AG08395 (cell line): ENCODE results near the gene FABP3.

Experiments used
- DNase-seq: peaks from one replicate; pipeline ENCODE4 v3.0.0; 2012; ENCODE audit warnings: mixed read lengths, low spot score

FABP3 gene

GRCh38 chr1:31372051-31372450 is 825 bp downstream of the FABP3 start:
- DNase-seq: no peak

- no peak for DNase-seq
These were observed 1.5 kb downstream of the FABP3 start for GRCh38 chr1:31371121-31371959.

GRCh38 chr1:31370565-31370964 is 2.3 kb downstream of the FABP3 start:
- DNase-seq: no peak

GRCh38 chr1:31370021-31370420 is 2.9 kb downstream of the FABP3 start:
- DNase-seq: no peak

- DNase-seq: no peak
These were observed 4.2 kb downstream of the FABP3 start for GRCh38 chr1:31368611-31369107.

GRCh38 chr1:31366796-31367195 is 6.1 kb downstream of the FABP3 start:
- no peak for DNase-seq

GRCh38 chr1:31364561-31365250 is 8.2 kb downstream of the FABP3 start:
- no peak for DNase-seq

- DNase-seq: no peak
These were observed 10.8 kb downstream of the FABP3 start for GRCh38 chr1:31362032-31362431.

- no peak for DNase-seq
These were observed 11.3 kb downstream of the FABP3 start for GRCh38 chr1:31361607-31362006.

GRCh38 chr1:31356427-31356826 is 16.4 kb downstream of the FABP3 start:
- no peak for DNase-seq

- DNase-seq: no peak
These were observed 18.6 kb downstream of the FABP3 start for GRCh38 chr1:31354283-31354682.

GRCh38 chr1:31348449-31348848 is 24.4 kb downstream of the FABP3 start:
- DNase-seq: no peak

- no peak for DNase-seq
These were observed 26.1 kb downstream of the FABP3 start for GRCh38 chr1:31346785-31347184.

GRCh38 chr1:31345635-31346034 is 27.2 kb downstream of the FABP3 start:
- DNase-seq: no peak

GRCh38 chr1:31344503-31344902 is 28.4 kb downstream of the FABP3 start:
- no peak for DNase-seq

- DNase-seq: no peak
These were observed 36.0 kb downstream of the FABP3 start for GRCh38 chr1:31336687-31337467.

- DNase-seq: peak; percentile 59
These were observed 37.9 kb downstream of the FABP3 start for GRCh38 chr1:31335007-31335406.

- DNase-seq: no peak
These were observed 45.5 kb downstream of the FABP3 start for GRCh38 chr1:31327381-31327780.

- DNase-seq: no peak
These were observed 46.4 kb downstream of the FABP3 start for GRCh38 chr1:31326461-31326860.

GRCh38 chr1:31324992-31325391 is 47.9 kb downstream of the FABP3 start:
- no peak for DNase-seq

- DNase-seq: no peak
These were observed 48.8 kb downstream of the FABP3 start for GRCh38 chr1:31324093-31324492.

GRCh38 chr1:31318146-31318545 is 54.7 kb downstream of the FABP3 start:
- DNase-seq: no peak

GRCh38 chr1:31315902-31316301 is 57.0 kb downstream of the FABP3 start:
- no peak for DNase-seq
